GM18907 (cell line): ENCODE results near the gene ADM.
"Not testable (repeated sequence)": the region's sequence is repeated elsewhere in the genome, so short reads cannot be mapped to it uniquely, and the experiment has no call there.

Source experiments
- ATAC-seq: cut with Tn5 transposase; IDR thresholded peaks from one replicate; pipeline ENCODE4 v1.9.1; 2021; ENCODE audit warnings: mild to moderate bottlenecking, moderate library complexity; ENCODE audit not compliant: unreplicated experiment

Gene ADM

GRCh38 chr11:10304495-10305261, at the start of gene ADM:
ADM (plus strand) TSS chr11:10305073; CDS start chr11:10305701, 628 bp downstream.
- no peak for ATAC-seq

- no peak for ATAC-seq
These were observed 49.3 kb upstream of the ADM start for GRCh38 chr11:10255388-10256125.

GRCh38 chr11:10257478-10257877, 47.4 kb upstream of the ADM start:
- no peak for ATAC-seq

GRCh38 chr11:10261821-10262220, 43.1 kb upstream of the ADM start:
- no peak for ATAC-seq

- no peak for ATAC-seq
These were observed 40.9 kb upstream of the ADM start for GRCh38 chr11:10263929-10264328.

GRCh38 chr11:10264716-10265115, 40.2 kb upstream of the ADM start:
- ATAC-seq = not testable (repeated sequence)

- no peak for ATAC-seq
These were observed 38.9 kb upstream of the ADM start for GRCh38 chr11:10265936-10266335.

GRCh38 chr11:10267821-10268220, 37.1 kb upstream of the ADM start:
- ATAC-seq = no peak

GRCh38 chr11:10268746-10269488, 36.0 kb upstream of the ADM start:
- no peak for ATAC-seq

GRCh38 chr11:10272132-10272531, 32.7 kb upstream of the ADM start:
- no peak for ATAC-seq

GRCh38 chr11:10273738-10274137, 31.1 kb upstream of the ADM start:
- no peak for ATAC-seq

- ATAC-seq = no peak
These were observed 30.1 kb upstream of the ADM start for GRCh38 chr11:10274726-10275125.

GRCh38 chr11:10275714-10276113, 29.2 kb upstream of the ADM start:
- no peak for ATAC-seq

GRCh38 chr11:10282117-10282516, 22.8 kb upstream of the ADM start:
- no peak for ATAC-seq

GRCh38 chr11:10283991-10284390, 20.9 kb upstream of the ADM start:
- no peak for ATAC-seq

GRCh38 chr11:10285148-10285802, 19.6 kb upstream of the ADM start:
- no peak for ATAC-seq

- ATAC-seq = no peak
These were observed 17.7 kb upstream of the ADM start for GRCh38 chr11:10287140-10287539.

GRCh38 chr11:10287766-10288715, 16.8 kb upstream of the ADM start:
- no peak for ATAC-seq

GRCh38 chr11:10288881-10289764, 15.8 kb upstream of the ADM start:
- no peak for ATAC-seq
